GM23338 (cell line): Measurements from ENCODE around the gene ASTN1. TPM values are rescaled to one million over a fixed set of nuclear protein-coding genes. Genes with fewer than 3 reads are reported as not detected.

ENCODE experiments used
- ATAC-seq: fragments of 200-7000 bp; cut with Tn5 transposase; 3 replicates; pipeline ENCODE4 v1.9.1; 2020
- DNase-seq: peaks from one replicate; pipeline ENCODE4 v3.0.0-alpha.2; 2015; ENCODE audit warnings: low spot score
- H2AFZ ChIP-seq: fragments of 200-600 bp; sonication (generic); 2 replicates; pipeline ENCODE4 v1.8.0; 2016; ENCODE audit warnings: antibody characterized with exemption, mild to moderate bottlenecking, moderate library complexity
- H3F3A ChIP-seq: fragments of 200-600 bp; sonication (generic); replicated peaks from 2 replicates; pipeline ENCODE4 v1.8.0; 2017; ENCODE audit warnings: antibody characterized with exemption, mixed run types, low read depth
- H3K27ac ChIP-seq: fragments of 200-600 bp; sonication (generic); 2 replicates; pipeline ENCODE4 v1.6.1; 2016; ENCODE audit warnings: low read depth
- H3K27me3 ChIP-seq: fragments of 200-600 bp; sonication (generic); 2 replicates; pipeline ENCODE4 v1.8.0; 2016; ENCODE audit warnings: mild to moderate bottlenecking, mixed run types, moderate library complexity; ENCODE audit not compliant: insufficient read depth
- H3K36me3 ChIP-seq: fragments of 200-600 bp; sonication (generic); 2 replicates; pipeline ENCODE4 v1.8.0; 2016; ENCODE audit warnings: mild to moderate bottlenecking; ENCODE audit not compliant: insufficient read depth
- H3K4me1 ChIP-seq: fragments of 200-600 bp; sonication (generic); 2 replicates; pipeline ENCODE4 v1.8.0; 2016; ENCODE audit warnings: mild to moderate bottlenecking, moderate library complexity; ENCODE audit not compliant: insufficient read depth
- H3K4me2 ChIP-seq: fragments of 200-600 bp; sonication (generic); 2 replicates; pipeline ENCODE4 v1.7.1; 2017; ENCODE audit warnings: mixed run types
- H3K4me3 ChIP-seq: fragments of 200-600 bp; sonication (generic); 2 replicates; pipeline ENCODE4 v1.6.1; 2016; ENCODE audit warnings: mixed run types
- H3K79me2 ChIP-seq: fragments of 200-600 bp; sonication (generic); replicated peaks from 2 replicates; pipeline ENCODE4 v1.8.0; 2017; ENCODE audit warnings: mild to moderate bottlenecking; ENCODE audit not compliant: insufficient read depth
- H3K9me2 ChIP-seq: fragments of 200-600 bp; sonication (generic); 2 replicates; pipeline ENCODE4 v1.8.0; 2017; ENCODE audit not compliant: insufficient read depth
- H4K20me1 ChIP-seq: fragments of 200-600 bp; sonication (generic); replicated peaks from 2 replicates; pipeline ENCODE4 v1.8.0; 2017; ENCODE audit warnings: mild to moderate bottlenecking; ENCODE audit not compliant: insufficient read depth
- H3K27ac Mint-ChIP-seq: 2 replicates; pipeline ENCODE4 v1.8.0; 2020; ENCODE audit warnings: inconsistent platforms, mild to moderate bottlenecking, moderate library complexity, mixed read lengths
- H3K27me3 Mint-ChIP-seq: 3 replicates; pipeline ENCODE4 v1.8.0; 2022; ENCODE audit warnings: low read depth, mild to moderate bottlenecking, moderate library complexity, mixed read lengths, inconsistent platforms; ENCODE audit not compliant: insufficient read depth, poor library complexity
- H3K36me3 Mint-ChIP-seq: 3 replicates; pipeline ENCODE4 v1.8.0; 2021; ENCODE audit warnings: low read depth, mild to moderate bottlenecking, inconsistent platforms, moderate library complexity, mixed read lengths
- H3K4me1 Mint-ChIP-seq: 3 replicates; pipeline ENCODE4 v1.8.0; 2020; ENCODE audit warnings: mild to moderate bottlenecking, inconsistent platforms, mixed read lengths
- H3K4me3 Mint-ChIP-seq: 3 replicates; pipeline ENCODE4 v1.8.0; 2021; ENCODE audit warnings: moderate library complexity, mild to moderate bottlenecking, inconsistent platforms, mixed read lengths
- H3K9me3 Mint-ChIP-seq: 3 replicates; pipeline ENCODE4 v1.8.0; 2020; ENCODE audit warnings: moderate library complexity, mild to moderate bottlenecking, inconsistent platforms, mixed read lengths
- CREB1 ChIP-seq: fragments of 250-450 bp; sonication (Bioruptor Pico); IDR thresholded peaks from 2 replicates; pipeline ENCODE4 v1.5.0; 2020; ENCODE audit warnings: low read depth, mild to moderate bottlenecking, moderate library complexity
- CTCF ChIP-seq, 2 experiments: fragments of 200-600 bp in 1 of 2; sonication (generic) in 1 of 2; conservative IDR thresholded peaks; 2 replicates each; pipeline versions ENCODE4 v1.5.1 to v1.6.1; 2016 to 2017; ENCODE audit warnings: antibody characterized with exemption in 2 of 2, low read depth in 2 of 2, mild to moderate bottlenecking in 2 of 2, moderate library complexity in 1 of 2
- ETS1 ChIP-seq: IDR thresholded peaks from 2 replicates; pipeline ENCODE4 v1.6.1; 2016; ENCODE audit warnings: antibody characterized with exemption
- EZH2 ChIP-seq: fragments of 200-600 bp; sonication (generic); IDR thresholded peaks from one replicate; pipeline ENCODE4 v1.8.0; 2017; ENCODE audit warnings: antibody characterized with exemption, mild to moderate bottlenecking, low read depth; ENCODE audit not compliant: unreplicated experiment
- EZH2phosphoT487 ChIP-seq: fragments of 200-600 bp; sonication (generic); IDR thresholded peaks from one replicate; pipeline ENCODE4 v1.8.1; 2018; ENCODE audit warnings: antibody characterized with exemption; ENCODE audit not compliant: unreplicated experiment
- NANOG ChIP-seq: IDR thresholded peaks from 2 replicates; pipeline ENCODE4 v1.6.1; 2016; ENCODE audit warnings: antibody characterized with exemption, borderline replicate concordance
- POLR2AphosphoS5 ChIP-seq: IDR thresholded peaks from 2 replicates; pipeline ENCODE4 v1.6.1; 2016; ENCODE audit warnings: antibody characterized with exemption, low read depth
- REST ChIP-seq: IDR thresholded peaks from one replicate; pipeline ENCODE4 v1.6.1; 2018; ENCODE audit warnings: antibody characterized with exemption; ENCODE audit not compliant: unreplicated experiment
- STAT1 ChIP-seq: IDR thresholded peaks from one replicate; pipeline ENCODE4 v1.6.1; 2016; ENCODE audit warnings: antibody characterized with exemption; ENCODE audit not compliant: unreplicated experiment
- ZNF114 ChIP-seq: fragments of 250-450 bp; sonication (Bioruptor Pico); IDR thresholded peaks from 2 replicates; pipeline ENCODE4 v1.5.0; 2020; ENCODE audit warnings: mild to moderate bottlenecking, moderate library complexity
- ZNF331 ChIP-seq: fragments of 250-450 bp; sonication (Bioruptor Pico); IDR thresholded peaks from 2 replicates; pipeline ENCODE4 v1.5.0; 2020; ENCODE audit warnings: low read depth, mild to moderate bottlenecking, moderate library complexity
- ZNF462 ChIP-seq: fragments of 250-450 bp; sonication (Bioruptor Pico); IDR thresholded peaks from 2 replicates; pipeline ENCODE4 v1.5.0; 2020; ENCODE audit warnings: mild to moderate bottlenecking, moderate library complexity
- polyA plus RNA-seq: library from polyadenylated mRNA; unstranded; fragments of >200 nt; fragmentation: Nextera tagmentation; extraction: Ambion mirVana; gene quantifications from 2 replicates; pipeline ENCODE4 v1.2.1, GENCODE V29; 2016
- total RNA-seq: library from RNA; depleted of rRNA; stranded (reverse); fragments of >200 nt; shearing (Covaris generic); gene quantifications from 2 replicates; pipeline ENCODE4 v1.2.3, GENCODE V29; 2014

The ASTN1 gene
- total and polyA plus RNA-seq, 2 experiments from 2014 or later: 2.0 to 5.2 TPM

- TF ChIP-seq ZNF462 (CRISPR knock-in tag) (no peak), STAT1 (no peak), POLR2AphosphoS5 (no peak)
Observed at GRCh38 chr1:177080564-177080963, 83.9 kb downstream of the ASTN1 start (continued).

GRCh38 chr1:177077734-177078499, 86.6 kb downstream of the ASTN1 start:
- H2AFZ ChIP-seq: no peak overlapping the region
- Mint-ChIP-seq H3K27me3 (no peaks in the 10 kb centered on the region), H3K9me3 (no peaks in the 10 kb centered on the region), H3K36me3 (no peaks in the 10 kb centered on the region), H3K4me3 (no peak overlapping the region), H3K27ac (no peak overlapping the region), H3K4me1 (no peaks in the 10 kb centered on the region)
- no peaks in the 10 kb centered on the region for H3K36me3 ChIP-seq
- DNase-seq: no peak
- no peak overlapping the region for H3K4me2 ChIP-seq
- H3K27ac ChIP-seq: no peak overlapping the region
- no peaks in the 10 kb centered on the region for H3K4me1 ChIP-seq
- ATAC-seq: no peak
- H3K27me3 ChIP-seq: no peaks in the 10 kb centered on the region
- H3K9me2 ChIP-seq: peaks cover 6% of the 10 kb centered on the region; the same call in 1 of the 2 replicates
- no peaks in the 10 kb centered on the region for H4K20me1 ChIP-seq
- H3K79me2 ChIP-seq: no peaks in the 10 kb centered on the region
- no peak overlapping the region for H3K4me3 ChIP-seq
- no peaks in the 10 kb centered on the region for H3F3A ChIP-seq
- no peak for TF ChIP-seq ETS1
- TF ChIP-seq CTCF (conservative IDR thresholded peaks at IDR 0.05; ENCODE audit: low read depth in 2 of 2): no peak
- TF ChIP-seq ZNF114 (CRISPR knock-in tag): no peak
- TF ChIP-seq STAT1: no peak
- TF ChIP-seq CREB1 (CRISPR knock-in tag): no peak
- TF ChIP-seq EZH2phosphoT487: no peak
- TF ChIP-seq EZH2: no peak
- no peak for TF ChIP-seq ZNF331
- TF ChIP-seq NANOG: no peak
- TF ChIP-seq REST: no peak
